Measurements from ENCODE around the gene RELB. TPM values are rescaled to one million over a fixed set of nuclear protein-coding genes. Genes with fewer than 3 reads are reported as not detected.

RELB gene
- total and polyA plus RNA-seq, 2 donors (not counting 3 experiments of a cell fraction or from before 2014, with no cell fraction given) = 13.2 to 14.4 TPM

- peaks cover 21% of the 10 kb centered on the region for H3K79me2 ChIP-seq (ENCODE audit: control insufficient read depth, insufficient read depth, low read length)
- peaks cover 16% of the 10 kb centered on the region for H3K4me1 ChIP-seq (ENCODE audit: control insufficient read depth, extremely low read depth, insufficient read depth, low read length)
- no peaks in the 10 kb centered on the region for H3K9me3 ChIP-seq (replicated peaks; ENCODE audit: control insufficient read depth, insufficient read depth, low read length)
- H3K9ac ChIP-seq (replicated peaks; ENCODE audit: extremely low read depth, insufficient read depth, low read length) = peak within 1 kb of the TSS; percentile 58
- no peaks in the 10 kb centered on the region for H3K9me1 ChIP-seq (replicated peaks; ENCODE audit: control insufficient read depth, extremely low read depth, insufficient read depth, low read length)
- DNase-seq (ENCODE audit: low read depth, low spot score) (peak; percentile 44), FAIRE-seq (peak; percentile 80)
- intact Hi-C loops (cut with micrococcal nuclease) = loop anchor here (5.0 kb wide), 1 partner anchor 39 kb away; the partner anchor contains the start of gene CLASRP
- ChIA-PET CTCF (interaction anchor here (2.5 kb wide), 1 partner anchor 17 kb away, joined by 9 read pairs; no protein-coding TSS in a partner anchor), POLR2A (no interaction called here)
- peak within 1 kb of the TSS; percentile 29 for H3K27ac ChIP-seq (ENCODE audit: insufficient read depth, low read depth, low read length)
- no peaks in the 10 kb centered on the region for H4K20me1 ChIP-seq (replicated peaks; ENCODE audit: control insufficient read depth, extremely low read depth, insufficient read depth, low read length)
- BruUV-seq (replicated peaks) = TSS peak; percentile 31
- dilution Hi-C loops (cut with MboI; ENCODE audit: extremely low pct_ligation_motif_present, low sequenced_read_pairs) = no loop called here
- H3K4me3 ChIP-seq (replicated peaks in 1 of 3; ENCODE audit: insufficient read depth in 1 of 3, low read depth in 1 of 3, low read length in 3 of 3) = peak within 1 kb of the TSS; percentile 18 to 37 (median 33)
- H3K27me3 ChIP-seq (ENCODE audit: control insufficient read depth in 2 of 2, insufficient read depth in 2 of 2, low read length in 2 of 2) = no peaks in the 10 kb centered on the region
- no peaks in the 10 kb centered on the region for H3K36me3 ChIP-seq (ENCODE audit: control insufficient read depth in 2 of 2, extremely low read depth in 1 of 2, insufficient read depth in 2 of 2, low read length in 2 of 2)
- no peak for TF ChIP-seq MYC (IDR thresholded peaks at IDR 0.05; ENCODE audit: low read depth, low read length)
- no peak for TF ChIP-seq GATA2 (IDR thresholded peaks at IDR 0.05; ENCODE audit: insufficient read depth, insufficient read length, low read depth, low read length)
- no peak for TF ChIP-seq FOS (IDR thresholded peaks at IDR 0.05; ENCODE audit: borderline replicate concordance, insufficient read depth, low read length)
- peak; percentile 77 for TF ChIP-seq POLR2AphosphoS5 (IDR thresholded peaks at IDR 0.05; ENCODE audit: insufficient read depth, low read depth, low read length)
- no peak for TF ChIP-seq EZH2 (IDR thresholded peaks at IDR 0.05; ENCODE audit: borderline replicate concordance, low read depth, low read length, severe bottlenecking)
- TF ChIP-seq CTCF (IDR thresholded peaks at IDR 0.05; ENCODE audit: extremely low read depth in 1 of 2, insufficient read depth in 1 of 2, low read depth in 1 of 2, low read length in 2 of 2) = no peak
- peak; percentile 47 for TF ChIP-seq POLR2A (IDR thresholded peaks at IDR 0.05; ENCODE audit: low read depth, low read length)
- peak within 1 kb of the TSS; percentile 83 for H3K4me2 ChIP-seq (ENCODE audit: insufficient read depth, low read length)
- H2AFZ ChIP-seq (ENCODE audit: low read depth, low read length) = peak within 1 kb of the TSS; percentile 84
These were observed 75.0 kb downstream of the RELB start, which contains the start of gene ZNF296 for GRCh38 chr19:45076029-45076850. Gene ZNF296 (minus strand): TSS chr19:45076478. CDS start chr19:45076373, 105 bp downstream.
